BE2C (cell line): ENCODE data around the gene RNF10.

Experiments
- DNase-seq: peaks from one replicate; pipeline ENCODE4 v3.0.0-alpha.2; 2020
- H3K27me3 ChIP-seq: fragments of 250-450 bp; sonication (Bioruptor Pico); 2 replicates; pipeline ENCODE4 v1.5.1; 2020; ENCODE audit warnings: mild to moderate bottlenecking
- H3K36me3 ChIP-seq: fragments of 250-450 bp; sonication (Bioruptor Pico); 2 replicates; pipeline ENCODE4 v1.5.1; 2020; ENCODE audit warnings: mild to moderate bottlenecking
- H3K4me1 ChIP-seq: fragments of 250-450 bp; sonication (Bioruptor Pico); 2 replicates; pipeline ENCODE4 v1.5.1; 2020
- H3K4me3 ChIP-seq: 2 replicates; pipeline ENCODE4 v1.5.1; 2011; ENCODE audit warnings: low read depth, low read length
- H3K9me3 ChIP-seq: fragments of 250-450 bp; sonication (Bioruptor Pico); 2 replicates; pipeline ENCODE4 v1.5.1; 2020
- CTCF ChIP-seq: IDR thresholded peaks from 2 replicates; pipeline ENCODE4 v1.5.1; 2012; ENCODE audit warnings: mild to moderate bottlenecking, low read depth, low read length

The RNF10 gene

GRCh38 chr12:120540445-120540844 lies 6.3 kb downstream of the RNF10 start:
- H3K9me3 ChIP-seq, result no peaks in the 10 kb centered on the region
- H3K36me3 ChIP-seq, result peaks cover 22% of the 10 kb centered on the region
- DNase-seq, result no peak
- H3K4me3 ChIP-seq, result no peak overlapping the region
- TF ChIP-seq CTCF, result no peak
- H3K27me3 ChIP-seq, result no peaks in the 10 kb centered on the region
- H3K4me1 ChIP-seq, result no peaks in the 10 kb centered on the region; the same call in 1 of the 2 replicates

GRCh38 chr12:120542166-120542565 lies 8.0 kb downstream of the RNF10 start:
- peaks cover 27% of the 10 kb centered on the region for H3K36me3 ChIP-seq
- no peaks in the 10 kb centered on the region for H3K9me3 ChIP-seq
- no peaks in the 10 kb centered on the region for H3K4me1 ChIP-seq
- H3K4me3 ChIP-seq, result no peak overlapping the region
- no peaks in the 10 kb centered on the region for H3K27me3 ChIP-seq
- TF ChIP-seq CTCF, result no peak
- no peak for DNase-seq

GRCh38 chr12:120544691-120545090 lies 10.5 kb downstream of the RNF10 start:
- H3K4me1 ChIP-seq, result no peaks in the 10 kb centered on the region
- no peaks in the 10 kb centered on the region for H3K9me3 ChIP-seq
- H3K27me3 ChIP-seq, result no peaks in the 10 kb centered on the region
- TF ChIP-seq CTCF, result no peak
- no peak overlapping the region for H3K4me3 ChIP-seq
- peaks cover 44% of the 10 kb centered on the region for H3K36me3 ChIP-seq
- DNase-seq, result no peak

GRCh38 chr12:120546050-120546386 lies 11.9 kb downstream of the RNF10 start:
- peaks cover 38% of the 10 kb centered on the region for H3K36me3 ChIP-seq

GRCh38 chr12:120554678-120555077 lies 20.5 kb downstream of the RNF10 start:
- peaks cover 40% of the 10 kb centered on the region for H3K36me3 ChIP-seq
- no peak for TF ChIP-seq CTCF

More at GRCh38 chr12:120546050-120546386, 11.9 kb downstream of the RNF10 start:
- no peak for TF ChIP-seq CTCF
- Histone ChIP-seq H3K4me1 (no peaks in the 10 kb centered on the region), H3K4me3 (no peak overlapping the region), H3K9me3 (no peaks in the 10 kb centered on the region), H3K27me3 (no peaks in the 10 kb centered on the region)
- DNase-seq, result no peak

GRCh38 chr12:120557589-120557988 lies 23.4 kb downstream of the RNF10 start:
- no peaks in the 10 kb centered on the region for H3K27me3 ChIP-seq
- H3K4me3 ChIP-seq, result no peak overlapping the region
- no peak for TF ChIP-seq CTCF
- peaks cover 62% of the 10 kb centered on the region for H3K36me3 ChIP-seq
- H3K4me1 ChIP-seq, result peaks cover 2% of the 10 kb centered on the region; the same call in 1 of the 2 replicates
- no peaks in the 10 kb centered on the region for H3K9me3 ChIP-seq
- DNase-seq, result no peak

More at GRCh38 chr12:120554678-120555077, 20.5 kb downstream of the RNF10 start:
- no peak for DNase-seq
- Histone ChIP-seq H3K9me3 (no peaks in the 10 kb centered on the region), H3K27me3 (no peaks in the 10 kb centered on the region), H3K4me1 (peaks cover 2% of the 10 kb centered on the region; the same call in 1 of the 2 replicates), H3K4me3 (no peak overlapping the region)
